Right lobe of liver (tissue), 4 donors: ENCODE results near the gene ABCG4.

Experiments
- POLR2A ChIP-seq: fragments of 450-650 bp; IDR thresholded peaks from one replicate; pipeline ENCODE4 v1.6.1; 2017; ENCODE audit warnings: antibody characterized with exemption, mild to moderate bottlenecking
- TF ChIP-seq, protein P1 (sequence below), 4 donors: fragments of 200-600 bp in 3 of 4; fragments of 450-650 bp in 1 of 4; IDR thresholded peaks; one replicate each; pipeline versions ENCODE4 v1.5.1 to v1.8.0; 2016 to 2022; ENCODE audit warnings: antibody characterized with exemption in 4 of 4, mild to moderate bottlenecking in 2 of 4
- donor health status: DM: no; HTN: no; CAD: no.
- donor health status: DM: no; HTN: no; CAD: no.
- donor health status: DM: no; HTN: yes; CAD: no.

DNA sequence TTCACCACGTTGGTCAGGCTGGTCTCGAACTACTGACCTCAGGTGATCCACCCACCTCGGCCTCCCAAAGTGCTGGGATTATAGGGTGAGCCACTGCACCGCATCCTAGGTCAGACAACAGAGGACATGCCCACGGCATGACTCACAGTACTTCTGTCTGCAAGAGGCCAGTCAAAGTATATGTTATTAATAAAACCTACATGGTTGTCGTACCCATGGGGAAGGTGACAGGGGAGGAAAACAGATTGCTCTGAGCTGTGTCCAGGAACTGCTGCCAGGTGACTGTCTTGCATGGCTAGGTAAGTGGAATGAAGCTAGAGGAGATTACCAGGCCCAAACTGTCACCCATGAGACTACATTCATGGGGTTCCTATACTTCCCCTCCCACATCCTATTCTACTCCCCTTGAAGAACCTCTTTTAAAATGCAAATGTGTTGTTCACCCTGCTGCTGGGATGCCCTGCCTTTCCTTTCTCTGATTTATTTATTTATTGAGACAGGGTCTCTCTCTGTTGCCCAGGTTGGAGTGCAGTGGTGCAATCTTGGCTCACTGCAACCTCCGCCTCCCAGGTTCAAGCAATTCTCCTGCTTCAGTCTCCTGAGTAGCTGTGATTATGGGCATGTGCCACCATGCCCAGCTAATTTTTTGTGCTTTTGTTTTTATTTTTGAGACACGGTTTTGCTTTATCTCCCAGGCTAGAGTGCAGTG, 17.7 kb downstream of the ABCG4 start:
- TF ChIP-seq, protein P1, sequence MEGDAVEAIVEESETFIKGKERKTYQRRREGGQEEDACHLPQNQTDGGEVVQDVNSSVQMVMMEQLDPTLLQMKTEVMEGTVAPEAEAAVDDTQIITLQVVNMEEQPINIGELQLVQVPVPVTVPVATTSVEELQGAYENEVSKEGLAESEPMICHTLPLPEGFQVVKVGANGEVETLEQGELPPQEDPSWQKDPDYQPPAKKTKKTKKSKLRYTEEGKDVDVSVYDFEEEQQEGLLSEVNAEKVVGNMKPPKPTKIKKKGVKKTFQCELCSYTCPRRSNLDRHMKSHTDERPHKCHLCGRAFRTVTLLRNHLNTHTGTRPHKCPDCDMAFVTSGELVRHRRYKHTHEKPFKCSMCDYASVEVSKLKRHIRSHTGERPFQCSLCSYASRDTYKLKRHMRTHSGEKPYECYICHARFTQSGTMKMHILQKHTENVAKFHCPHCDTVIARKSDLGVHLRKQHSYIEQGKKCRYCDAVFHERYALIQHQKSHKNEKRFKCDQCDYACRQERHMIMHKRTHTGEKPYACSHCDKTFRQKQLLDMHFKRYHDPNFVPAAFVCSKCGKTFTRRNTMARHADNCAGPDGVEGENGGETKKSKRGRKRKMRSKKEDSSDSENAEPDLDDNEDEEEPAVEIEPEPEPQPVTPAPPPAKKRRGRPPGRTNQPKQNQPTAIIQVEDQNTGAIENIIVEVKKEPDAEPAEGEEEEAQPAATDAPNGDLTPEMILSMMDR (IDR thresholded peaks at IDR 0.05), result no peak
- TF ChIP-seq POLR2A, result no peak
